NCI-H2029 (cell line): ENCODE measurements around the gene D2HGDH.
"Not testable (repeated sequence)": the region's sequence is repeated elsewhere in the genome, so short reads cannot be mapped to it uniquely, and the experiment has no call there.

Experiments
- DNase-seq: peaks from one replicate; lab custom pipeline; 2025; lab: John Stamatoyannopoulos, UW

D2HGDH gene

DNA sequence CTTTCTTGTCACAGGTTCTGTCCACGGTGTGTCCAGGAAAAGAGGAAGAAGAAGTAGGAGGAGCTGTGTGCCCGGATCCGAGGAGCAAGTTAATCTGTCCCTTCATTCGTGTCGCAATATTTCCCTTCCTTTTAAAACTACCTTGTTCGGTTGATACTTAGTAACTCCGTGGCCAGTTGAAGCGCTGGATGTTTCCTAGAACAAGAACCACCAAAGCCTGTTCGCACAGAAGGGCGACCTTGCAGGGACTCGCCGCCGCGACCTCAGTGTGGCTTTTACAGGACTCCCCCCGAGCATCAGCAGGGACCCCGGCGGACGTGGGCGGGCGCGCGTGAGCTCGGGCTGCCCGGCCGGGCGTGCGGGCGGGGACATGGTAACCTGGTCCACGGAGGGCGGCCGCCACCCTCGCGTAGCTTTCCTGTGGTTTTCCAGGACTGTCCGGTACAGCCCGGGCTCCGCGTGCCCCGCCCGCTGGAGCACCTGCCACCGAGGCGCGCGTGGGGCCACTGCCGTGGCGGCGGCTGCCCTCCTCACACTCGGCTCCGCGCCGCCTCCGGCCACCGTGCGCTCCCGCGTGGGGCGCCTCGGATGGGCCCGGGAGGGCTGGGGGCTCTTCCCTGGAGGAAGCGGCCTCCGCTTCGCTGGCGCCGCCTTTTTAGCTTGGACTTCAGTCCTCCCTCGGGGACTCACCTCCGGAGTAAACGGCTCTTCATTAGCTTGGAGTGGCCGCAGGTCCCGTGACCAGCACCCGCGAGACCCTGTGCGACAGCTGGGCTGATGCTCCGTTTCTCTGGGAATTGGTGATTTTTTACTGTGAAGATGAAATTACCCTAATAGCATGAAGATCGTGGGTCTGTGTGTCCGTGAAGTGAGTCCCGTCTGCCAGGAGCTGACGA, 9.2 kb upstream of the D2HGDH start:
- DNase-seq: no peak

DNA sequence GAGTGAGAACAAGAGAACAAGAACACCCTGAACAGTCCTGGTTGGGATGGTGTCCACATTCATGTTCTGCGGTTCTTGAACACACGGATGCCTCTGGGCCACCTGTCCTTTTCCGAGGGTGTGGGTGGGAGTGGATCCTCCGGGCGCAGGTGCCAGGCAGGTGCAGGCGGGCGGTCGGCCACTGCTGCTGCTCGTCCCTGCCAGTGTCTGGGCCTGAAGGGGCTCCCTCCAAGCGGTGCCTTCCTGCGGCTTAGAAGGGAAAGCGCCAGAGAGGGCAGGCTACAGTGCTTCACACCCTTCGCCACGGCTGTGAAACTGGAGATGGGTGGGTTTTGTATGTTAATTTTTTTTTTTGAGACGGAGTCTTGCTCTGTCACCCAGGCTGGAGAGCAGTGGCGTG, 8.0 kb upstream of the D2HGDH start:
- DNase-seq: no peak

DNA sequence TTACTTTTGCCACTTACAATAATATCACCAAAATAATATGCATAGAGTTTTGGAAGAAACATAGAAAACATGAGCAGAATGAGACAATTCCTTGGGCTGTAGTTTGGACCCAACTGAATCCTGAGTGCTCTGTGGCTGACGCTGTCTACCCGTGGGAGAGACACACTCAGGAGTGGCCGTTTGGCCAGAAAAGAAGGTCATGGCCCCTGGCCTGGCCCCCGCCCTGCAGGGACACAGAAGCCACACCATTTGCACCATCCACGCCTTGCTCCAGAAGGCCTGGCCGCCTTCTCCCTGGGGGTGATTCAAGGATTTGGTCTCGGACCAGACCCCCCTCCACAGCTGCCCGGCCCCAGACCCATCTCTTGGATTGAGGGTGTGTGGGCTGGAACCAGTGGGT, 6.4 kb upstream of the D2HGDH start:
- no peak for DNase-seq

DNA sequence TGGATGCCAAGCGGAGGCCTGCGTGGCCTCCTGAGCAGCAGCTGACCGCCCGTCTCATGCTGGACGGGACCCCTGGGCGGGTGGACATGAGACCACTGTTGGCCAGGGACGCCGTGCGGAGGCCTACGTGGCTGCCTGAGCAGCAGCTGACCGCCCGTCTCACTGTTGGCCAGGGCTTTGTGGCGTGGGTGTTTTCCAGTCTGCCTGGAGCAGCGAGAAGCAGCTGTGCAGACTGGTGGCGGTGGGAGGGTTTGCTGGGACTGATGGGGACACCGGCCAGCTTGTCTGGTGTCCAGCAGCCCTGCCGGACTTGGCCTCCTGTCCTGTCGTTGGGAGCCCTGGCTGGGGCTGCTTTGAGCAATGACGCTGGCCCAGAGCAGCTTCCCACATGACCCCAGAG, 5.8 kb upstream of the D2HGDH start:
- DNase-seq: no peak

DNA sequence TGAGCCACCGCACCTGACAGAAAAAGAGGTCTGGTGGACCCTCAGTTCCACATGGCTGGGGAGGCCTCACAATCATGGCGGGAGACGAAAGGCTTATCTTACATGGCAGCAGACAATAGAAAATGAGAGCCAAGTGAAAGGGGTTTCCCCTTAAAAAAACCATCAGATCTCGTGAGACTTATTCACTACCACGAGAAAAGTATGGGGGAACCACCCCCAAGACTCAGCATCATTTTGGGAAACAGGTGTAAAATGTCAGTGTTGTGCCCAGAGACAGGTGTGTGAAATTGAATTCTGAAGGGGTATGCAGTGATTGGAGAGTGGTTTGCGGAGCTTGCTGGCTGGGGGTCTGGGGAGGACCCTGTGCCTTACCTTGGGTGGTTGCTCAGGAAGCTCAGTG, 4.6 kb upstream of the D2HGDH start:
- DNase-seq: no peak

DNA sequence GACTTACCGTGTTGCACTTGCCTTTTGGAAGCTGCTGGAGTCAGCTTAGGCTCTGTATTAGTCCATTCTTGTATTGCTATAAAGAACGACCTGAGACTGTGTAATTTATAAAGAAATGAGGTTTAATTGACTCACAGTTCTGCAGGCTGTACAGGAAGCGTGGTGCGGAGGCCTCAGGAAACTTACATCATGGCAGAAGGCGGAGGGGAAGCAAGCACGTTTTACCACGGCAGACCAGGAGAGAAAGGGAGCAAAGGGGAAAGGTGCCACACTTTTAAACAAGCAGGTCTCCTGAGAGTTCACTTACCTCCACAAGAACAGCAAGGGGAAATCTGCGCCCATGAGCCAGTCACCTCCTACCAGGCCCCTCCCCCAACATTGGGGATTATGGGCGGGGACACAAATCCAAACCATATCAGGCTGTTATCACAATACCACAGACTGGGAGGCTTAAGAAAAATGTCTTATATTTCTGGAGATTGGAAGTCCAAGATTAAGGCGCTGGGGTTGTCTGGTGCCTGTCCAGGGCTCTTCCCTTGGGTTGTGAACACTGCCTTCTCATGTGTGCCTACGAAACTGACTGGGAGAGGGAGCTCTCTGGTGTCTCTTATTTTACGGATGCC, 3.6 kb upstream of the D2HGDH start:
- DNase-seq: no peak

DNA sequence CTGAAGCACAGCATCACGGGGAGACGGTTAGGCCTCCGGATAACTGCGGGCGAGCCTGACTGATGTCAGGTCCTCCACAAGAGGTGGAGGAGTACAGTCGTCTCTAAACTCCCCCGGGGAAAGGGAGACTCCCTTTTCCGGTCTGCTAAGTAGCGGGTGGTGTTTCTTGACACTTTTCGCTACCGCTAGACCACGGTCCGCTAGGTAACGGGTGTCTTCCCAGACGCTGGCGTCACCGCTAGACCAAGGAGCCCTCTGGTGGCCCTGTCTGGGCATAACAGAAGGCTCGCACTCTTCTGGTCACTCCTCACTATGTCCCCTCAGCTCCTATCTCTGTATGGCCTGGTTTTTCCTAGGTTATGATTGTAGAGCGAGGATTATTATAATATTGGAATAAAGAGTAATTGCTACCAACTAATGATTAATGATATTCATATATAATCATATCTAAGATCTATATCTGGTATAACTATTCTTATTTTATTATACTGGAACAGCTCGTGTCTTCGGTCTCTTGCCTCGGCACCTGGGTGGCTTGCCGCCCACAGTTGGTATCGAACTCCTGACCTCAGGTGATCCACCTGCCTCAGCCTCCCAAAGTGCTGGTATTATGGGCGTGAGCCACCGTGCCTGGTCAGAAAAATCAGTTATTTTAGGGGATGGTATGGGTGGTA, 1.8 kb upstream of the D2HGDH start:
- not testable (repeated sequence) for DNase-seq

DNA sequence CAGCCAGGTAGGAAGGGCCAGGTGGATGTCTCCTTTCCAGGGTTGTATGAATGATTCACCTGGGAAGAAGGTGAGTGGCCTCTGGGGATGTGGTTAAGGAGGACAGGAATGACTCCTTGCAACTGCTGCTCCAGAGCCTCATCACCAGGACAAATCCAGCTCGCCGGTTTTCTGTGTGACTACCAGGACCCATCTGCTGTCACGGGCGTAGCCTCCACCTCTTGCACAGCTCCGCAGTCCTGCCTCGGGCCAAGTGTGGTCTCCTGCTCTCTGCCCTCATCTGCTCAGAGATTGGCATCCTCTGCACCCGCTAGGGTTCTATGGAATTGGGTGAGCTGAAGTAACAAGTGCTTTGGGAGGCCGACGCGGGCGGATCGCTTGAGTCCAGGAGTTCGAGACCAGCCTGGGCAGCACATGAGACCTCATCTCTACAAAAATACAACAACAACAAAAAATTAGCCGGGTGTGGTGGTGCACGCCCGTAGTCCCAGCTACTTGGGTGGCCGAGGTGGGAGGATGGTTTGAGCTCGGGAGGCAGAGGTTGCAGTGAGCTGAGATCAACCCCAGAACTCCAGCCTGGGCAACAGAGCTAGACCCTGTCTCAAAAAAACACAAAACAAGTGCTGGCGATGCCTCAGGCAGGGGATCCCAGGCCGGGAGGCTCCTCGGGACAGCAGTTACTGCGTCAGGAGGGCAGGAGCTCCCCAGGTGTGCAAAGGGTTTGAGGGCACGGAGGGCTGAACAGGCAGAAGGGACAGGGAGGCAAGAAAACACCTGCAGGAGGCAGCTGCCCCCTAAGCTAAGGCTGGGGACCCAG, 831 bp upstream of the D2HGDH start:
- no peak for DNase-seq

DNA sequence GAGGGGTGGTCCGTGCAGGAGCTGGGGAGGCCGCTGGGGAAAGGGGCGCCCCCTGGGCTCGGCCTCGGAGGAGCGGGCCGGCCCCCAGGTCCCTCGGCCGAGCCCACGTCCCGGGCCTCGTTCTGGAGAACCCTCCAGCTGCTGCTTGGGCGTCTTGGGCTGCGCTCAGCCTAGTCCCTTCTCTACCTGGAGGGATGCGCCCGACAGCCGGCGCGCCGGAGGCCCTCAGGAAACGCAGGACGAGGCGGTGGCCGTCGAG, 293 bp upstream of the D2HGDH start:
- no peak for DNase-seq

DNA sequence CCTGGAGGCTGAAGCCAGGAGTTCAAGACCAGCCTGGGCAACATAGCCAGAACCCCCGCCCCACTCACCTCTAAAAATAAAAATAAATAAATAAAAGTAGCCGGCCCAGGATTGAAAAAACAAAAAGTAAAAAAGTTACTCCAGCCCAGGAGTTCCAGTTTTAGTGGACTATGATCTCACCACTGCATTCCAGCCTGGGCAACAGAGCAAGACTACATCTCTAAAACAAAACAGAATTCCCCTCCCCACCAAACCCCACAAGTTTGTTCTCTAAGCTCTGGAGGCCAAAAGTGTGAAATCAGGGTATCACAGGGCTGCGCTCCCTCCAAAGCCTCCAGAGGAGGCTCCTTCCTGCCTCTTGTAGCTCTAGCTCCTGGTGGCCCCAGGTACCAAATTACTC, 1.7 kb downstream of the D2HGDH start:
- no peak for DNase-seq

DNA sequence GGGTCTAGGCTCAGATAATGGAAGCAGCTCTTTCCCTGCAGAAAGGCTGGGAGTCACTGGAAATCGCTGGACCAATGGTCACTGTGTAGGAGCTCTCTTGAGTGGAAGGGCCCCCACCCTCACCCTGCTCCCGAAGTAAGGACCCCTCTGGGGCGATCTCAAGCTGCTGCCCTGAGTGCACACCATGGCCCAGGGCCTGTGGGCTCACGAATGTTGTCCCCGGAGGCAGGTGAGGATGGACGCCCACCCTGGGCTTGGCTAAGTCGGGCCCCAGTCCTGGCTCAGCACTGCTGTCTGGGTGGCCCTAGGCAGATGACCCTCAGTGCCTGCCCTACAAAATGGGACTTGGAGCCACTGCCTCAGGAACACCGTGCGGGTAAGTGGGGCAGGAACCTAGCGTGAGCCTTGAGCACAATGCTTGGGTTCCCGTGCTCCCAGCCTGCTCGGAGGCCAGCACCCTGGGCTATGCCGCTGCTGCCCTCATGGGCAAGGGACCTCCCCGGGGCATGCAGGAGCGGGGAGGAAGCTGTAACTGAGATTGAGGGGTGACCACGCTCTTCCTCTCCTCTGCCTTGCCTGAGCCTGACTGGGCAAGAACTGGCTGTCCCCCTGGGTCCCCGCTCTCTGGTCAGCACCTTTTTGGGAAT, 3.7 kb downstream of the D2HGDH start:
- DNase-seq: no peak

DNA sequence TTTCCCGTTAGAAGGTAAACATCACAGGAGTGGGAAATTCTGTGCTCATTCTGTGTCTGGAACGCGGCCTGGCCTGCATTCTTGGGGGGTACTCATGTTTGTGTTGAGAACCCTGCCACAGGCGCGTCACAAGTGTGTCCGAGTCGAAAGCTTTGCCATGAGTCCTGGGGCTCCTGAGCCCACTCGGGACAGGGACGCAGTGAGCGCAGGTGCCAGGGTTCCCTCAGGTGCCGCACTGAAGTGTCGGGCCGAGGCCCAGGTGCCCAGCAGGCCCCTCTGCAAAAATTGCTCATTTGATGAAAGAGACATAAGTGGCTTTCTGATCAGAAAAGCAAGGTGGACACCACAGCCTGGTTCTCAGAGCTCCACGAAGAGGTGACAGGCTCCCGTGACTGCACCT, 4.7 kb downstream of the D2HGDH start:
- DNase-seq: no peak

DNA sequence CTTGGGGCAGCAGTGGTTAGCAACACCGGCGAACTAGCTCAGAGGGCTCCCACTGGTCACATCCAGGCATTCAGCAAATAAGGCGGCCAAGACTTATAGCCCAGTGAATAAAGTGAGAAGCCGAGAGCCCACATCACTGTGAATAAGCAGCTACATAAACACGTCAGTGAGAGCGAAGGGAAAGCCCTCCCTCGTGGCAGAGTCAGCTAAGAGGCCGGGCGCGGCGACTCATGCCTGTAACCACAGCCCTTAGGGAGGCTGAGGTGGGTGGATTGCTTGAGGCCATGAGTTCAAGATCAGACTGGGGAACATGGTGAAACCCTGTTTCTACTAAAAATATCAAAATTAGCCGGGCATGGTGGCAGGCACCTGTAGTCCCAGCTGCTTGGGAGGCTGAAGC, 5.2 kb downstream of the D2HGDH start:
- DNase-seq: no peak

DNA sequence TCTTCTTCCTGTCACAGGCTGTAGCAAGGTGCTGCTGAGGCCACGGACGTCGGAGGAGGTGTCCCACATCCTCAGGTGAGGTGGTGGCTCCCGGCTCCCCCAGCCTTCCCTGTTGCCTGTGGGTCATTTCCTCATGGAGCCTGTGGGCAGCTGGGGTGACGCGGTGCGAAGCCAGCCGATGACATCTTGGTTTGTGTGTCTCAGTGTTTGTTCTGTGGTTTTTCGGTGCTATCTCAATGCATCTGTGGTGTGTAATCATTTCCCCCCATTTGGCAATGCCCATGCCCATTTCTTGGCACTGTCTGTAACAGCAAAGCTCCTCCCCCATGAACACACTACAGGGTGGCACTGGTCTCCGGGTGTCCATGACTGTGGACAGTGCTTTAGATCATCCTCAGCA, 6.6 kb downstream of the D2HGDH start:
- DNase-seq: peak; percentile 84

DNA sequence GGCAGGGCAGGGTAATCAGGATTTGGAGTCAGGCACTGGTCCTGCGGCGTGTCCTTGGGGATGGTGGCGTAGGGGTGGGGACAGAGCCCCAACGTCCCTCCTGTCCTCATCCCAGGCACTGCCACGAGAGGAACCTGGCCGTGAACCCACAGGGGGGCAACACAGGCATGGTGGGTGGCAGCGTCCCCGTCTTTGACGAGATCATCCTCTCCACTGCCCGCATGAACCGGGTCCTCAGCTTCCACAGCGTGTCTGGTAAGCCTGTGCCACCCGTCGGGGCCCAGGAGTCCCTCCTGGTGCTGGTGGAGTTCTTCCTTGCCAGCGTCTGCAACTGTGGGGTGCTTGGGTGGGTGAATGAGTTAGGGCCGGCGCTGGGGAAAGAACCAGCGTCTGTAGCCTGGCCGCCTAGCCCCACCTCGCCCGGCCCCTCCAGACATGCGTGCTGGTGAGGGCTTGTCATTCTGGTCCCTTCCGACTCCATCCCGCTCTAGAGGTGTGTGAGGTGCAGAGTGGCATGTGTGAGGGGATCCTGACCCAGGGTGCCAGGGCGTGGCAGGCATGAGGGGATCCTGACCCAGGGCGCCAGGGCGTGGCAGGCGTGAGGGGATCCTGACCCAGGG, 8.0 kb downstream of the D2HGDH start:
- no peak for DNase-seq

DNA sequence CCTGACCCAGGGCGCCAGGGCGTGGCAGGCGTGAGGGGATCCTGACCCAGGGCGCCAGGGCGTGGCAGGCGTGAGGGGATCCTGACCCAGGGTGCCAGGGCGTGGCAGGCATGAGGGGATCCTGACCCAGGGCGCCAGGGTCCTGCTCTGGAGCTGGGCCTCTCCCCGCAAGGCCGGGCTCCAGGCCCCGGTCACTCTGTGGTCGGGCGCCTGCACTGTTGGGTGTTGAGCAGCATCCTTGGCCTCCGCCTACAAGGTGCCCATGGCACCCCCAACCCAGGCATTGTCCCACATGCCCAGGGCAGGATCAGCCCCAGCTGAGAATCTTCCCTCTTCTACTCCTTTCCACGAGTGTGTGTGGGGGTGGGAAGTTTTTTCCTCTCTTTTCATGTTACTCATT, 8.6 kb downstream of the D2HGDH start:
- not testable (repeated sequence) for DNase-seq

DNA sequence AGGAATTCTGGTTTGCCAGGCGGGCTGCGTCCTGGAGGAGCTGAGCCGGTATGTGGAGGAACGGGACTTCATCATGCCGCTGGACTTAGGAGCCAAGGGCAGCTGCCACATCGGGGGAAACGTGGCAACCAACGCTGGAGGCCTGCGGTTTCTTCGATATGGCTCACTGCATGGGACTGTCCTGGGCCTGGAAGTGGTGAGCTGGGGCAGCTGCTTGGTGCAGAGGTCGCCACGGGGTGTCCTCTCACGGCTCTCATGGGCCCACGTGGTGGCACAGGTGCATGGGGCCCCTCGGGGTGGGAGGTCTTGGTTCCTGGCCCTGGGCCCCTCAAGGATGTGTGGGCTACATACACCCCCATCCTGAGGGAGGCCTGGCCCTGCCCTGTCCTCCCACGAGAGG, 9.2 kb downstream of the D2HGDH start:
- no peak for DNase-seq

DNA sequence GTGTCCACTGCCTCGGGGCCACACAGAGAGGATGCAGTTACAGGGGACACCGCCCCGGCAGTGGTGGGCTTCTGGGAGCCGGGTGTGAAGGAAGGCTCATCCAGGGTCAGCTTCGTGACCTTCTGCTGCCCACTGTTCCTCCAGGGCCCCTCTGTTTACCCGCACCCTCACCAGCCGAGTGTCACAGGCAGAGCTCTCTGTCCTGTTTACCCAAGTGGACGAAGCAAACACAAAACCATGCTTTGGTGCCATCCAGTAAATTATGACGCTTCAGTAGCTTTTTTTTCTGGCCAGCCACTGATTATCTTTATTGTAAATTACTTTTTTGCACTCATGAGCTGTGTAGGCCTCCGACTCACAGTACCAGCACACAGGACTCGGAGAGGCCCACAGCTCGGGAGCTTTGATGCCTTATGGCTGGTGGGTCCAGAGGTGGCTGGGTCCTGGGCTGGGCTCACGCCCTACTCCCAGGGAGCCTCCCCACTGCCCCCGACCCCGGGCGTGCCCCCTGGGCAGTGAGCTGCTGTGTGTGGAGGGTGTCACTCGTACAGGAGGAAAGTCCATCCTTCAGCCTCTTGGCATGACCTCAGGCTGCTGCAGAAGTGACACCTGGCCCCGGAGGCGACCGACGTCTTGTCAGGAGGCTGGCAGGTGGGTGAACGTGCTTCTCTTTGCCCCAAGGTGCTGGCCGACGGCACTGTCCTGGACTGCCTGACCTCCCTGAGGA, 9.8 kb downstream of the D2HGDH start:
- no peak for DNase-seq

DNA sequence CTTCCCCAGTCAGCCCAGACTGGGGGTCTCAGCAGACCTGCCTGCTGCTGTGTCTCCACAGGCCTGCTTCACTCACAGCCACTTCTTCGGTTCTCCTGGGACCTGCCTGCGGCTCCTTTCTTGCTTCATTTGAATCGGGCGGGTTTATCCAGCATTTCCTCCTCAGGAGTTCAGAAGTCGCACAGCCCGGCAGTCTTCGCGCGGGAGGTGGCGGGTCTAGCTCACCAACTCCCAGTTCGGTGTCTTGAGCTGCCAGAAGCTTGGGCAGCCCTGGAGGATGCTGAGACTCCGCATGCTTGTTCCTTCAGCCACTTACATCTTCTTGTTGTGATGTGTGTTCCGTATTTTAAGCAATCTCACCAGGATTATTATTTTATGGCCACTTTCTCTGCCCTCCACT, 10.8 kb downstream of the D2HGDH start:
- no peak for DNase-seq

DNA sequence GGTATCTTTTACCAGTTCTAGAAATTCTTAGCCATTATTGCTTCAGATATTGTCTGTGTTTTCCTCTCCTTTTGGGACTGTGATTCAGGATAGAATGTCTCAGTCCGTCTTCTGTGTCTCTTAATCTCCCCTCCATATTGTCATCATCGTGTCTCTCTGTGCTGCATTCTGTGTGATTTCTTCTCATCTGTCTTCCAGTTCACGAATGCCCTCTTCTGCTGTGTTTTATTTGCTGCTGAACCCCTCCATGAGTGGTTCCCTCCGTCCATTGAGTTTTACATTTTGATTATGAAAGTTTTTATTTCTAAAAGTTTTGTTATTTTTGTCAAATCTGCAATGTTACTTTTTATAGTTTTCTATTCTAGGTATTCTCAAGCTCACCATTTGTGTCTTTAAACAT, 11.7 kb downstream of the D2HGDH start:
- DNase-seq: no peak
